ENCODE measurements around the gene TCEA2.

TCEA2 gene

DNA sequence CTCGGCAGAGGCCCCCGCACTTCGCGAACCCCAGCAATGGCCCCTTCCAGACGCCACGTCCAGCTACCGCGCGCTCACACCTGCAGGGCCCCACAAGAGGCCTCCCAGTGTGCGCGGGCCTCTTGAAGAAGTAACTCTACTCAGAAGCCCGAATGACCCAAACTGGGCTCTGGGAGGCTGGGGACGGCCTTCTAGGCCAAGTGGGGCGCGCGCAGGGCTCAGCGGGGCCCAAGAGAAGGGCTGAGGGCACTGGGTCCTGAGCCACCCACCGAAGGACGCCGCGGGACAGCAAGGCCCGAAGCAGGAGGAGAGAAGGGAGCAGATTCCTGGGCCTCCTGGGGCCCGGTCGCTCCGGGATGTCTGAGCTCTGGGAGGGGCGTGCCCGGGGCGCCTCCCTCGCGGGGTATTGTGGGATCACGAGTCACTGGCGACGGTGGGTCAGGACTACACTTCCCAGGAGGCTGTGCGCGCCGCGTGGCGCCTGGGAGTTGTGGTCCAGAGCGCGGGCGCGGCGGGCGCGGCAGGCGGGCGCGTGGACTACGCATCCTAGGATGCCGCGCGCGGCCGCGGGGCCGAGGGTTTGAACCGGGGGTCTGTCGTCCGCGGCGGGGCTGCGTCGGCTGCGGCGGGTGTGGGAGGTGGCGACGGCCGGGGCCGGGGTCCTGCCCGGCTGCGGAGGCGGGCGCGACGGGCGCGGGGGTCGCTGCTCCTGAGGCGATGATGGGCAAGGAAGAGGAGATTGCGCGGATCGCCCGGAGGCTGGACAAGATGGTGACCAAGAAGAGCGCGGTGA, at the start of gene TCEA2:
TCEA2 (plus strand) TSS at position 603 of the 793 bp plus-strand sequence; CDS start at position 718, 115 bp downstream.
- DNase-seq (ENCODE audit: low read depth, low spot score): peak; percentile 78

DNA sequence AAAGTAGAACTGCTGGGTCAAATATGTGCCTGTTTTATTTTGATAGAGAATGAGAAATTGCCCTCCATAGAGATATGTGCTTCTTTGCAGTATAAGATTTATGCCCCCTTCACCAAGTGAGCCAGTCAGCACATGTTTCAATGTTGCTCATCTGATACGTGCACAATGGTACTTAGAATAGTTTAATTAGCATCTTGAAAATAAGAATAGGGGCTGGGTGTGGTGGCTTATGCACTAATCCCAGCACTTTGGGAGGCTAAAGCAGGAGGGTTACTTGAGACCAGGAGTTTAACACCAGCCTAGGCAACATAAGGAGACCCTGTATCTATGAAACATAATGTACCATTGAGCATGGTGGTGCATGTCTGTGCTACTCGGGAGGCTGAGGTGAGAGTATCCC, 47.4 kb upstream of the TCEA2 start:
- DNase-seq (ENCODE audit: low read depth, low spot score): no peak

DNA sequence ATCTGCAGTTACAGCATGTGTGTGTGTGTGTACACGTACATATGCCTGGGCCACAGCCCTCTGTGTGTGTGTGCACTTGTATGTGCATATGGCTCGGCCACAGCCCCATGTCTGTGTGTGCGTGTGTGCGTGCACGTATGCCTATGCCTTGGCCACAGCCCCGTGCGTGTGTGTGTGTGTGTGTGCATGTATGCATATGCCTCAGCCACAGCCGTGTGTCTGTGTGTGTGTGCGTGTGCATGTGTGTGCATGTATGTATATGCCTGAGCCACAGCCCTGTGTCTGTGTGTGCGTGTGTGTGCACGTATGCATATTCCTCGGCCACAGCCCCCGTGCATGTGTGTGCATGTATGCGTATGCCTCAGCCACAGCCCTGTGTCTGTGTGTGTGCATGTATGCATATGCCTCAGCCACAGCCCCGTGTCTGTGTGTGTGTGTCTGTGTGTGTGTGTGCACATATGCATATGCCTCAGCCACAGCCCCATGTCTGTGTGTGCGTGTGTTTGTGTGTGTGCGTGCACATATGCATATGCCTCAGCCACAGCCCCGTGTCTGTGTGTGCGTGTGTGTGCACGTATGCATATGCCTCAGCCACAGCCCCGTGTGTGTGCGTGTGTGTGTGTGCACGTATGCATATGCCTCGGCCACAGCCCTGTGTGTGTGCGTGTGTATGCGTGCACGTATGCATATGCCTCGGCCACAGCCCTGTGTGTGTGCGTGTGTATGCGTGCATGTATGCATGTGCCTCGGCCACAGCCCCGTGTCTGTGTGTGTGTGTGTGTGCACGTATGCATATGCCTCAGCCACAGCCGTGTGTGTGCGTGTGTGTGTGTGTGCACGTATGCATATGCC, 41.6 kb upstream of the TCEA2 start:
- no peak for DNase-seq (ENCODE audit: low read depth, low spot score)

DNA sequence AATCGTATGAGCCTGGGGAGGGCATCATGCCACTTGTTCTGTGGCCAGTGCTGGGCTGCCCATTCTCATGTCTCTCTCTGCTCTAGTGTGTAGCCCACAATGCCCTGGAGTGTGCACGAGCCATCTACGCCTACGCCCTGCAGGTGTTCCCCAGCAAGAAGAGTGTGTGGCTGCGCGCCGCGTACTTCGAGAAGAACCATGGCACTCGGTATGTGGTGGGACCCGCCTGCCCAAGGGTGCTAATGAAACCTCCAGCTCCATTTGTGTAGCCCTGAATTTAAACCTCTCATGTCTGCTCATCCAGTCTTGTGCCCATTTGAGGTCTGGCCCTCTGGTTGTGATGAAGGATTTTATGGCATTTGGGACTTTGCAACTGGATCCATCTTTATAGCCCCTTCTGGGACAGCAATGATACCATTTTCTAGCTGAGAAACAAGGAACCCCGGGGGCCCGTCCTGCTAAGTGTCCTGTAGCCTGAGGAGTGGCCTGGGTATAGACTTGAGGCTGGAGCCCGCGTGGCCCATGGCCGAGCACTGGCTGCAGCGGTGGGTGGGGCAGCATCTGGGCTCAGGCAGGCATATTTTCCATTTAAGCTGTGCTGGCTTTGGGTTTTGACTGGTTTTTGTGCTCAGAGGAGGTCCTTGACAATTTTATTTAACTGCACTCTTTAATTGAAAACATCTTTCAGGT, 40.2 kb upstream of the TCEA2 start:
- no peak for DNase-seq (ENCODE audit: low read depth, low spot score)

DNA sequence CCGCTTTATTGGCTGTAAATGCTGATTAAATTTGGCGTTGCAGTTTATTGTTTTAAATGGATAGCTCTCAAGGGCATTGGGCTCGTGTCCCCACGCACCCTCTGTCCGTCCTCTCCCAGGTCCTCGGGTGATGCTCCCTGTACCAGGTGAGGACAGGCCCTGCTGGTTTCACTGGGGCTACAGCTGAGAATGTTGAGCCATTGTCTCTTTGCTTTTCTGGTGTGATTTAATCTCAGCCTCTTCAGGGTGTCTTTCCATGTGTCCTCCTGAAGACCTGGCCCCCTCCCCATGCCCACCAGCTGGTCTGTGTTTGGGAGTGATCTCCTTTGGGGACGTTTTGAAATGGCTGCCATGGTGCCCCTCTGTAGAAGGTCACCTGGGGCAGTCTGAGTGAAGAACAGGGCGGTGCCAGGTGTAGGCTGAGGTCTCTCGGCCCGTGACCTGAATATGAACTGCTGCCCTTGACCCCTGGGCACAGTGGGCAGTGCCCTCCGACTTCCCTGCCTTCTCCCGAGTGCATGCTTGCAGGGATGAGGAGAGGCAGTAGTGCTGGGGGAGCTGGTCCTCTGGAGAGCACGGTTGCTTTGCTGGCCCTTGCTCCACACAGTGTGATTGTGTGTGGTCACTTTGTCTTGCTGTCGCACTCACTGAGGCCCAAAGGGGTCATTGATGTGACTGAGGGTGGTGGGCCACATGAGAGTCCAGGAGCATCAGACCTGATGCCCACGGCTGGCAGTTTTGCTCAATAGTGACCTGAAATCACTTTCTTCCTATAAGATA, 39.4 kb upstream of the TCEA2 start:
- no peak for DNase-seq (ENCODE audit: low read depth, low spot score)

DNA sequence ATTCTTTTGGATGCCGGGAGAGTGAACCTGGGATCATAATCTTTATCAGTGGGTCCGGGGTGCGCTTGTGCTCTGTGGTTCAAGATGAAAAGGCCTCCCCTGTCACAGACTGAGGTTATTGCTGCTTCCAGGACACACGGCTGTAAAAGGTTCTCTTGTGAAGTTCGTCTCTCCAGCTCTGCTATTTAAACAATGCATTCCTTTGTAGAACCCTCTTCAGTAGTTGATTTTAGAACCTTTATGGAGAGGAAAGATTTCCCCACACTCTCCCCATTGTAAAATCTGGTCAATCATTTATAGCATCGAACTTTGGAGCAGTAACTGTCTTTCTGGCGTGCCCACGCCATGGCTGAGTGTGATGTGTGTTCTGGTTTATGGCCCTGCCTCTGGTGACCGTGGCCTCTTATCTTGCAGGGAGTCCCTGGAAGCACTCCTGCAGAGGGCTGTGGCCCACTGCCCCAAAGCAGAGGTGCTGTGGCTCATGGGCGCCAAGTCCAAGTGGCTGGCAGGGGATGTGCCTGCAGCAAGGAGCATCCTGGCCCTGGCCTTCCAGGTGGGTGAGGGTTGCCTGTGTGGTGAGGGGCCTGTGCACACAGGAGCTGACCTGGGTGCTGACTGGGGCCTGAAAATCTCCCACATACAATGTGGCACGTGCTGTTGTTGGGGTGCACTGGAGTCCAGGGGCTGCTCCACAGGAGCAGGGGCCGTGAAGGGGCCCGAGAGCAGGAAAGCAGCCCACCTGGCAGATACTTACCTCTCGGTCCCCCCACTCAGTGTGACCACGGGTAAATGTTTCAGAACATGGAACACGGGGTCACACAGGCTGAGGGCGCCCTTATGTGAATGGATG, 38.6 kb upstream of the TCEA2 start:
- DNase-seq (ENCODE audit: low read depth, low spot score): no peak

DNA sequence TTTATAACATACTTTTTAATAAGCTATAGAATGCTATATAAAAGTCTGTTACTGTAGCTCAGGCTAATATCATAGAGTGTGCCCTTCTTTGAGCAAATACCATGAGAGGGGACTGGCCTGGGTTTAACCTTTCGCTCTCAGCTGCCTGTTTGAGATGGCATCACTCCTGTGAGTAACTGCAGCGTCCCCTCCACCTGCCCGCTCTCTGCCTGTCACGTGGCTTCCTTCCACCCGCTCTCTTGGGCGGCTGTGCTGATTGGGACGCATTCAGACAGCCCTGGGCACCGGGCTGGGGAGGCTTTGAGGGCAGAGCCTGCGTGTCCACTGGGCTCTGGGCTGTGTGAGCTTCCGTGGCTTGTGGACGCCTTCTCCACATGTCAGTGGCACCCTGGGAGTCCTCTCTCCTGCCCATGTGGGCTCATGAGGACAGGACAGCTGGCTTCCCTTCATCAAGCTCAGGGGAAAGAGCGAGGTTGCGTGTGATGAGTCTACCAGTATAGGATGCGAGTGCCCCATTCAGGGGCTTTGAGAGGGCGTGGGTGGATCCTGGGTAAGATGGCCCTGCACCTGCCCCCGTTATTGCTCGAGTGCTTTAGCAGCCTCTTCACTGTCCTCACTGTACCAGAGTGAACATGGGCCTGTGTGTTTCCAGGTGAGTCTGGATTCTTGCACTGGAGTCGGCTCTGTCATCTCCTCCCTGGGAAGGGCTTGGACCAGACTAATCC, 37.7 kb upstream of the TCEA2 start:
- no peak for DNase-seq (ENCODE audit: low read depth, low spot score)

DNA sequence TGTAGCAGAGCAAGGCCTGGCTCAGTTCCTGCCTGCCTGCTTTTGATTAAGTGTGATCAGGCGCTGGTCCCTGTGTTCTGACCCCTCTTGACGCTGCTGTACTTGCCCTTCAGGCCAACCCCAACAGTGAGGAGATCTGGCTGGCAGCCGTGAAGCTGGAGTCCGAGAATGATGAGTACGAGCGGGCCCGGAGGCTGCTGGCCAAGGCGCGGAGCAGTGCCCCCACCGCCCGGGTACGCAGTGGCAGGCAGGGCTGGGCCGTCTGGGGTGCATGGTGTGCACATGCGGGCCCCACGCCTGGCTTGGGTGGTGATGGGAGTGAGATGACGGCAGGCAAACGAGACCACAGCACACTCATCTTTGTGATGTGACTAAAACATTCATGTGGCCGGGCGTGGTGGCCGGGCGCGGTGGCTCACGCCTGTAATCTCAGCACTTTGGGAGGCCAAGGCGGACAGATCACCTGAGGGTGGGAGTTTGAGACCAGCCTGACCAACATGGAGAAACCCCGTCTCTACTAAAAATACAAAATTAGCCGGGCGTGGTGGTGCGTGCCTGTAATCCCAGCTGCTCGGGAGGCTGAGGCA, 37.1 kb upstream of the TCEA2 start:
- no peak for DNase-seq (ENCODE audit: low read depth, low spot score)

DNA sequence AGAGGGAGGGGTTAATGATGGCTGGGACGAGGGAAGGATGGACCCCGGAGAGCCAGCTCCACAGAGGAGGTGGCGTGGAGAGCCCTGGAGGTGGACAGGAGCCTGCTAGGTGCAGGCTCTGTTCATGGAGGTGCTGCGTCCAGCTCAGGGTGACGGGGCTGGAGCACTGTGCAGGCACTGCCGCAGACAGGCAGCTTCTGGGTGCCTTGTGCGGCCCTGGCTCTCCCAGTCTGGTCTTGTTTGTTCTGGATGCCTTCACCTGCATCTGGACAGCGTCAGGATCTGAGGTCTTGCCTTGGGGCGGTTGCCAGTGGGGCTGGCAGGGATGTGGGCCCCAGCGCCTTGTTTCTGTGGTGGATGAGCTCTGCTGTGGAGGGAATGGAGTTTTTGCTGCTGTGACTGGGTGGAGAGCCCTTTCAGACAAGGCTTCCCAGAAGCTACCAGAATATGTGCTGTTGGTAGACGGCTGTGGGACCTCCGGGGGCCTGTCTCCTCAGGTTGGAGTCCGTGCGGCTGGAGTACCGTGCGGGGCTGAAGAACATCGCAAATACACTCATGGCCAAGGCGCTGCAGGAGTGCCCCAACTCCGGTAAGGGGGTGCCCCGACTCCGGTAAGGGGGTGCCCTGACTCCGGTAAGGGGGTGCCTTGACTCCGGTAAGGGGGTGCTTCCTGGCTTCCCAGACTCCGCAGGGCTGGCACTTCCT, 34.9 kb upstream of the TCEA2 start:
- DNase-seq (ENCODE audit: low read depth, low spot score): no peak

DNA sequence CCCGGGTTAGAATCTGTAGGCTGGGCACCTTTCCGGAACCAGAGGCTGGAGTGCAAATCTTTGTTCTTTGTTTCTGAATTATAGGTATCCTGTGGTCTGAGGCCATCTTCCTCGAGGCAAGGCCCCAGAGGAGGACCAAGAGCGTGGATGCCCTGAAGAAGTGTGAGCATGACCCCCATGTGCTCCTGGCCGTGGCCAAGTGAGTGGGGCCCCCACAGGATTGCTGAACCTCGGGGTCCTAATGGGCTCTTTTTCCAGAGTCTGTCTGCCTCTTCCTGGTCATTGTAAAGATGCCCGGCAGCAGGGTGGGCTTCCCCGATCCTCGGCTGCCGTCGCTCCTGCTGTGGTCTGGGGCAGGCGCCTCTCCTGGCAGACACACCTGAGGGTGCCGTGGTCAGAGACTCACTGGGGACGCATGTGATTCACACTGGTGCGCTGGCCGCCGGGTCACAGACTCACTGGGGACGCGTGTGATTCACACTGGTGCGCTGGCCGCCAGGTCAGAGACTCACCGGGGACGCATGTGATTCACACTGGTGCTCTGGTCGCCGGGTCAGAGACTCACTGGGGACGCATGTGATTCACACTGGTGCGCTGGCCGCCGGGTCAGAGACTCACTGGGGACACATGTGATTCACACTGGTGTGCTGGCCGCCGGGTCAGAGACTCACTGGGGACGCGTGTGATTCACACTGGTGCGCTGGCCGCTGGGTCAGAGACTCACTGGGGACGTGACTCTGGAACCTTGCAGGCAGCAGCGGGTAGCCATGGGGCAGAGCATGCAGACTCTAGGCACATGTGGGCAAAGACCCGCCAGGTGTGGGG, 33.5 kb upstream of the TCEA2 start:
- DNase-seq (ENCODE audit: low read depth, low spot score): no peak

DNA sequence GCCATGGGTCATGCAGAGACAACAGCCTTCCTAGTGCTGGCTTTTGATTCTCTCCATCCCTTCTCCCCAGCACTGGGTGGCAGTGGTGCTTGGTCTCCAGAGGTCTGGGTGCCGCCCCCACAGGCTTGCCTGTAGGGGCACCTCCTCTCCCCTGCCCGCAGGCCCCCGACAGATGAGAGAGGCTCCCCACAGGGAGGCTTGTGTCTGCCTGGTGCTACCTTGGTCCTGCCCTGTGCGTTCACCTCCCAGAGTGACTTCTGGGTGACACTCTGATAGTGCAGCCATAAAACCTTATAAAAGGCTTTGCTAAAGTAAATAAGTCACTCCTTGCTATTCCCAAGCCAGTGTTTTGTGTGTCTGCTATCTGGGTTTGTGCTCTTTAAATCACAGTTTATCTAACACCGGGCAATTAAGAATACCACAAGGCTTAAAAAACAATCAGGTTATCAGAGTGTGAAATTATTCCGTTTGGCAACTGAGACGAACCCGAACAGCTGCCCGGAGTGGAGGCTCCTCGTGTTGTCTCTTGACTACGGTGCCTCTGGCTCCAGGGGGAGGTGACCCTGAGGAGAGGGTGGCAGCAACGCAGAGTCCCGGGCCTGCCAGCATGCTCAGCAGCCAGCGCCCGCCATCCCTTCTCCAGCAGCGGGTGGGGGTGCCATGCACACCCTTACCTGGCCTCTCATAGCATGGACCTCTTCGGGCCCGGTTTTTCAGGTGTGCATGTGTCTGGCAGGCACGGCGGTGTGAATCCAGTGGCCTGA, 32.4 kb upstream of the TCEA2 start:
- DNase-seq (ENCODE audit: low read depth, low spot score): no peak

DNA sequence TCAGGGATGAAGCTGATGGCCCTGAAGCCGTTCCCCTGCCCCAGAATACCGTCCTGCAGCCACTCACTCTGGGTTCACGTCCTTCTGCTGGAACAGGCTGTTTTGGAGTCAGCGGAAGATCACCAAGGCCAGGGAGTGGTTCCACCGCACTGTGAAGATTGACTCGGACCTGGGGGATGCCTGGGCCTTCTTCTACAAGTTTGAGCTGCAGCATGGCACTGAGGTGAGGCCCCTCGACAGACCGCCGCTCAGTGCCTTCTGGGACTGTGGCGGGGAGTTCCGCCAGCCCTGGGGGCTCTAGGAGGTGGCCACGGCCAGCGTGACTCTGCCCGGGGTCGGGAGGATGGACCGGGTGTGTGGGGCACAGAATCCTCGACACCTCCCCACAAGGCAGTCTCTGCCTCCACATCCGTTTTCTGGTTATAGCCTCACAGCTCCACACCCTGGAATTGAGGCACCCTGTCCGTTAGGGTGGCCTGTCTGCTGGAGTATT, 31.1 kb upstream of the TCEA2 start:
- no peak for DNase-seq (ENCODE audit: low read depth, low spot score)

DNA sequence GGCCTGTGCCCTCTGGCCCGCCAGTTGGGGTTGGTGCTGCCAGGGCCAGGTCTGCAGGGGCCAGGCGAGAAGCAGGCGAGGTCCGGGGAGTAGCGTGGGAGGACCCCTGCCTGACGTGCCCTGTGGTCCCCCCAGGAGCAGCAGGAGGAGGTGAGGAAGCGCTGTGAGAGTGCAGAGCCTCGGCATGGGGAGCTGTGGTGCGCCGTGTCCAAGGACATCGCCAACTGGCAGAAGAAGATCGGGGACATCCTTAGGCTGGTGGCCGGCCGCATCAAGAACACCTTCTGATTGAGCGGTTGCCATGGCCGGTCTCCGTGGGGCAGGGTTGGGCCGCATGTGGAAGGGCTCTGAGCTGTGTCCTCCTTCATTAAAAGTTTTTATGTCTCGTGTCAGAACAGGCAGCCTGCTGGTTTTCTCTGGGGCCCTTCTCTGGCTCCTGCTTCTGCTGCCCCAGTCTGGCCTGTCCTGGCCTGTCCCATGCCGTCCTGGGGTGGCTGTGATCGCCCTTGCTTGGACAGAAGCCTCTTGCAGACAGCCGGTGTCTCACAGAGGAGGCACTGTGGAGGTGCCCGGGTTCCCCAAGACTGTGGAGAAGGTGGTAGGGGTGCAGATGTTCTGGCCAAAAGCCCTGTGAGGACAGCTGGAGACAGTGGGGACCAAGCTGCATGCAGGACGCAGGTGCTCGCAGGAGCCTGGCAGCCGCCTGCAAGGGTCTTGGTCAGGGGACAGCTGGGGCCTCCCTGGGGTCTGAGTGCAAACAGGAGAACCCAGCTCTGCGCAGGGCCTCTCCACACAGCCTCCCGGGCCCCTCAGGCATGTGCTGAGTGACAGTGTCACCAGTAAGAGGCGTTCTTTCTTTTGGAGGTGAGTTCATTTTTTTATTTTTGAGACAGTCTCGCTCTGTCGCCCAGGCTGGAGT, 30.0 kb upstream of the TCEA2 start:
- DNase-seq (ENCODE audit: low read depth, low spot score): no peak

DNA sequence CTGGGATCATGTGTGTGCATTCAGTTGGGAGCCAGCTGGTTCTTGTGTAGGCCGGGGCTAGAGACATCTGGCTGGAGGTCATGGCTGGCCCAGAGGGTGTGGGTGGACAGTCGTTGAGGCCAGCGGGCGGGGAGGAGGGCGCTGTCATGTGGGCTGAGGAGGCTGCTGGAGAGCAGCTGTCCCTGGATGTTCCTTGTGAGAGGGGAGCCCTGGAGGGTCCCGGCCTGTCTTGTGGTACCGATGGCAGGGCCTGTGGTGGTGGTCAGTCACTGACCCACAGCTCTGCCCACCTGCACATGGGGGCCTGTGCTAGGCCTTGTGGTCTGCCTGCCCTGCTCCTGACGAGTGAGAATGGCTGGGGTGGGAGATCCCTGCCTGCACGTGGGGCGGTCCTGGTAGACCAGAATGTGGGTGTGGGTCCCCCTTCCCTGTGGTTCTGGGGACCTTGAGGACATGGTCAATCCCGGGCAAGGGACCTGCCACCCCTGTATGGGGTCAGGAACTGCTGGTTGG, 29.0 kb upstream of the TCEA2 start:
- DNase-seq (ENCODE audit: low read depth, low spot score): no peak

DNA sequence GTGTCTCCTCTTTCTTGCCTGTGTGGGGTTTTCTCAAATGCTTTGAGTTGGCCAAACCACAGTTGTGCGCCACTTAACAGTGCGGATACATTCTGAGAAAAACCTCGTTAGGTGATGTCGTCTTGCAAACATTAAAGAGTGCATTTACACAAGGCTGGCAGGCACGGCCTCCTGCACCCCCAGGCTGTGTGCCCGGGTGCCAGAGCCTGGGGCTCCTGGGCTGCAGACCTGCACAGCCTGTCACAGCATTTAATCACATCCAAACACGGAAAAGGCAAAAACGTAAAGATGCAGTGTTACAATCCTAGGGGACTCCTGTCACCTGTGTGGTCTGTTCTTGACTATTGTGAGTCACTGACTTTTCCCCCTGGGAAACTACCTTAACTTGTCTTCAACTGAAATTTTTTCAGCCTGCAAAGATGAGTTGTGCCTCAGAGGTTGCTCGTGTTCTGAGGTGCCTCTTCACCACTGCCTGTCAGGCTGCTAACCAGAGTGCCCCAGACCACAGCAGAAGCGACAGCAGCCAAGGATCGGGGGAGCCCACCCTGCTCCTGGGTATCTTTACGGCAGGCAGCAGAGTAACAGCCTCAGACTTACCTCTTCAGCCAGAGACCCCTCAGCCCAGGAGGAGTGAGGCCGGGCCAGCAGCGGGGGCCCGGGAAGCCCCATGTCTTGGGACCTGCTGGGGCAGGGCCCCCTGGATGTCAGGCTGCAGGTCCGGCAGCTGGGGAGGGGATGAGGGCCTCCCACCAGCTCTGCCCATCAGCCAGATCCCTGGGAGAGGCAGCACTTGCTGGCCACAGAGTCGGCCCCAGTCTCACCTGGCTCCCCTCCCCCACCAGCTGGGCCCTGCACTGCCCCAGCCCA, 27.7 kb upstream of the TCEA2 start:
- no peak for DNase-seq (ENCODE audit: low read depth, low spot score)

Measured in smooth muscle cell of the brain vasculature (primary cell).